GM21723 (cell line): ENCODE data around the gene PRKCZ.

Experiments used
- ATAC-seq: cut with Tn5 transposase; IDR thresholded peaks from one replicate; pipeline ENCODE4 v1.9.1; 2021; ENCODE audit warnings: mild to moderate bottlenecking, moderate library complexity; ENCODE audit not compliant: unreplicated experiment

PRKCZ gene

GRCh38 chr1:2172551-2173146 lies 122.4 kb downstream of the PRKCZ start:
- no peak for ATAC-seq

- no peak for ATAC-seq
Observed at GRCh38 chr1:2173546-2174347, 123.5 kb downstream of the PRKCZ start.

DNA sequence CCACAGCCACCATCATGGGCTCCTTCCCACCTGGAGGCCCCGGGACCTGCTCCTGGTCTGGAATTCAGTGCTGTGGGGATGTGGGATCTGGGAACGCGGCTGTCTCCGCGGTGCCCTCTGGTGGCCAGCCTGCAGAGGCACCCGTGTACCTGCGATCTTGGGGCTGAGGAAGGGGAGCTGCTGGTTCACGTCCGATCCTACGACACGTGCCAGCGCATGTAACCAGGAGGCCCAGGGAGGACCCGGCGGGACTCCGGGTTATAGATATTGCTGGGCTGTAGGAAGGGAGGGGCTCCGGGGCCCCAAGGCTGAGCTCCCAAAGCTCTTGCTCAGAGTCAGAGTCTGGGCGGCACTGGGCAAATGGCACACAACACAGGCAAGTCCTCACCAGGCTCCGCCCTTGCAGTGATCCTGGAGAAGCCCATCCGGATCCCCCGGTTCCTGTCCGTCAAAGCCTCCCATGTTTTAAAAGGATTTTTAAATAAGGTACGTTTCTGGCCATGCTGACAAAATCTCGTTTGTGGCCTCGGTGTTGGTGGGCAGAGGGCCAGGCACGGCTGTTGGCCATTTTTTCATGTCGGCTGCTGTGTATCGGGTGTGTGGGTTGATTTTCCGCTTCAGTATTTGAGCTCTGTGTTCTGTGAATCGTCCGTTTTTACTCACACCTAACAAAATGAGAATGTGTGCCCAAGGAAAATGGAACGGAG lies 124.3 kb downstream of the PRKCZ start:
- no peak for ATAC-seq

DNA sequence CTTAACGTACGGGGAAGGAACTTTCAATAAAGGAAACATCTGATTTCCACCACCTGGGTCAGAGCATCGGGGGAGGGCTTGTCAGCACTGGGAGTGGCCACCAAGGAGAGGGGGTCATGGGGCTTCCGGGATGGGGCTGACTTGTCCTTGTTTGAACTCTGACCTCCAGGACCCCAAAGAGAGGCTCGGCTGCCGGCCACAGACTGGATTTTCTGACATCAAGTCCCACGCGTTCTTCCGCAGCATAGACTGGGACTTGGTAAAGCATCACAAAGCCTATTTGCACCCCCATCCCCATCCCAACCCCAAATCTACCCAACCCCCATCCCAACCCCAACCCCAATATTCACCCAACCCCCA lies 124.8 kb downstream of the PRKCZ start:
- ATAC-seq = no peak

DNA sequence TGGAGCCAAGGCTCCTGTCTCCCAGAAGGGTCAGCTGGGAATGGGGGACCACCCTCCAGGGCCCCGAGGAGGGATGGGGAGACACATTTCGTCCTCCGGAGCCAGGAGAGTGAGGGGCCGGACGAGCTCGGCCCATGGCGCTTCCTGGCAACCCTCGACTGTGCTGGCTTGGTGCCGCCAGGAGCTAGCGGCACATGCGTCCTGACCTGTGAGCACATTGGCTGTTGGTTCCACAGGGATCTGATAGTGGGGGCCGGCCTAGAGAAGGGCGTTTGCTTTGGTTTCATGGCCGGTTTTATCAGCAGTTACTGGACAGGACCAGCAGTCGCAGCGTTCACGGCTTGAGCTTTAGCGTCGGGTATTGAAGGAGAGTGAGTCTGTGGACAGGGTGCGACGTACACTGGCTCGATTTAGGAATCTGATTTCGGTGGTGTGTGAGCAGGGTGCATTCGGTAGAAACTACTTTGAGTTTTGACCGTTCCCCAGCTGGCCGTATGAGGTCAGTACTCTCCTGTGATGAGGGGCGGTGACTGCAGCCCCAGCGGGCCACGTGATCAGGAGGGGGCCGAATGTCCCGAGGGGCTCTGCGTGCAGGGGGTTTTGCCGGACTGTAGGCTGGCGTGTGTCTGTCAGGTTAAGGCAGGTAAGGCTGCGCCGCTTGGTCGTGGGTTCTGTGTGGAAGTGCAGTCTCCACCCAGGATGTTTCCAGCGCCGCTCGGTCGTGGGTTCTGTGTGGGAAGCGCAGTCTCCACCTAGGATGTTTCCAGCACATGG lies 125.7 kb downstream of the PRKCZ start:
- no peak for ATAC-seq

GRCh38 chr1:2176615-2177014 lies 126.4 kb downstream of the PRKCZ start:
- ATAC-seq = no peak

DNA sequence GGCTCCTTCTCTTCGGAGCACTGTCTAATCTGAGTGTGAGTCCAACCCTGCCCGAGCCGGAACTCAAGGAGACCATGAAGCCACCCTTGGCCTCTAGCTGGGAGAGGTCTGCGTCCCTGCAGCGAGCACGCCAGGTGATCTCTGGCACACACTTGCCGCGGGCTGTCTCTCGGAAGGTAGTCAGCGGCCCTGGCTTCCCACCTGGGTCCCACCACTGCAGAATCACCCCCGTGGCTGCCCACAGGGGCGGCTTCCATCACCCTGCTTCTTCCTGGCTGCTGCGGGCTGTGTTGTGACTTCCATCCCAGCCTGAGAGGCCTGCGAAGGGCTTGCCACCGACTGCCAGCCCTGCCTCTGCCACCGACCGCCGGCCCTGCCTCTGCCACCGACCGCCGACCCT lies 127.3 kb downstream of the PRKCZ start:
- no peak for ATAC-seq

- ATAC-seq = no peak
Observed at GRCh38 chr1:2177946-2178538, 127.8 kb downstream of the PRKCZ start.

DNA sequence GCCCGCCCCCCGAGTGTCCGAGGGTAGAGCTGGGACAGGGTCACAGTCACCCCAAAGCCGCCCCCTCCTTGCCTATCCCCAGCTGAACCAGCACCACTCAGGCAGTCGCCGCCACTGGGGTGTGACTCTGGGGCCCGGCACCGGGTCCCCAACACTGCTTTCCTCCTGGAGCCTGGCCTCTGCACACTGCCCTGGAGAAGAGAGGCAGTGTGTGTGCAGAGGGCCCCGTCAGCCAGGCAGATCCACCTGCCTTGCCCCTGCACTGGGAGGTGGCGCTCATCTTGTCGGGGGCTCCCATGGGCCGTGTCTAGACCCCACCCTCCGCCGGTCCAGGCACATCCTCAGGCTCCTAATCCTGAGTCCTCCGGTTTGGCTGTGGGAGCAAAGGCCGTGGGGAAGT lies 128.7 kb downstream of the PRKCZ start:
- ATAC-seq = no peak

GRCh38 chr1:2179283-2180013 lies 129.2 kb downstream of the PRKCZ start:
- ATAC-seq = no peak

DNA sequence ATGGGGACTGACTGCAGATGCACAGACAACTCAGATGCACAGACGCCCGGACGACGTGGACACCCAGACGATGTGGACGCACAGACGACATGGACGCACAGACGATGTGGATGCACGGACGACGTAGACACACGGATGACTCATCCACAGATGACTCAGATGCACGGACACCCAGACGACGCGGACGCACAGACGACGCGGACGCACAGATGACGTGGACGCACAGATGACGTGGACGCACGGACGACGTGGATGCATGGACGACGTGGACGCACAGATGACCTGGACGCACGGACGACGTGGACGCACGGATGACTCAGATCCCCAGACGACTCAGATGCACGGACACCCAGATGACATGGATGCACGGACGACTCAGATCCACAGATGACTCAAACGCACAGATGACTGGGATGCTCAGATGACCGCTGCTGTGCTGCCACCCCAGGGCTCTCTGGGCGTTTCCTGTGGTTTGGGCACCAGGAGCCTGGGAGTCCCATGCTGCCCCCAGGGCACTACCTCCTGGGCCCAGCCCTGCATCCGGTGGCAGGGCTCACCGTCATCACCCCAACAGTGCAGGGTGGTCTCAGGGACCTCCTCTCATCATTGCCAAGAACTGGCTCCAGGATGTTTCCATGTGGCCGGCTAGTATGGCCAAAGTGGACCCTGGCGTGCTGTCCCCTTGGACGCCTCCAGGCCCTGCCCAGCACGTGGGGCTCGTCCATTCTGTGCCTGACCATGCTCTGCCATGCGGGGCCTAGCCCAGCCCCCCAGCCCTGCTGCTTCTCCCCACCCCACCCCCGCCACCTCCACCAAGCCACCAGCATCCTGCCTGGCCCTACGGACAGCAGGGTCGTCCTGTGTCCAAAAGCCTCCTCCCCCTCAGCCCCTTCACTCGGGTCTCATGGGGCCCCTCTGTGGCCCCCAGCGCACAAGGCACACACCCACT lies 130.4 kb downstream of the PRKCZ start:
- no peak for ATAC-seq

GRCh38 chr1:2181271-2181670 lies 131.1 kb downstream of the PRKCZ start:
- no peak for ATAC-seq

DNA sequence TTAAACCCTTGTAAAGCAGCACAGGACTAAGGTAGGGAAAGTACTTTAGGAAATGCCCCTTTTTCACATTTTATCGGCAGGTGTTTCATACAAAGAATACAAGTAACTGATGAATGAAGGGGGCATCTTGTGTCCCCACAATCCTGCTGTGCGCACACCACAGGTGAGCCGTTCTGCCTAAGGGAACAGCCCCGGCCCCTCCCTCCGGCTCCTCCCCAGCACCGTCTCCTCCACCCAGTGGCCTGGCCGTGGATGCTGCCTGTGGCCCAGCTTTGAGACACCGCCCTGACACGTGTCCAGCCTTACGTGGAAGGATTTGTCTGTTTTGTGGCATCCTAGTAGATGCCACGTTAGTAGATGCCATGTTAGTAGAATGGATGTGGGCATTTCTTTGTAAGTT lies 131.5 kb downstream of the PRKCZ start:
- no peak for ATAC-seq

- no peak for ATAC-seq
Observed at GRCh38 chr1:2182376-2182775, 132.2 kb downstream of the PRKCZ start.

- no peak for ATAC-seq
Observed at GRCh38 chr1:2183937-2184334, 133.7 kb downstream of the PRKCZ start.

DNA sequence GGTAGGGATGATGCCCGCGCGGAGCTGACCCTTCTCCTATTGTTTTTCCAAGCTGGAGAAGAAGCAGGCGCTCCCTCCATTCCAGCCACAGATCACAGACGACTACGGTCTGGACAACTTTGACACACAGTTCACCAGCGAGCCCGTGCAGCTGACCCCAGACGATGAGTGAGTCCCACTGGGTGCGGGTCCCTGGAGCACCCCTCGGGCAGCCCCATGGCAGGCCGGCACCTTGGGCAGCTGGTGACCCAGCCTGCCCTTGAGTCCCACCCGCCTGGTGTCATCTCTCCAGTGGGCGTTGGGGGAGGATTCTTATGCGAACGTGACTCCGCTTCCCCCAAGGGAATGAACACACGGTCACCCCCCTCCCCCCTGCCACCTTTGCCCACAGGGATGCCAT lies 134.3 kb downstream of the PRKCZ start:
- no peak for ATAC-seq

DNA sequence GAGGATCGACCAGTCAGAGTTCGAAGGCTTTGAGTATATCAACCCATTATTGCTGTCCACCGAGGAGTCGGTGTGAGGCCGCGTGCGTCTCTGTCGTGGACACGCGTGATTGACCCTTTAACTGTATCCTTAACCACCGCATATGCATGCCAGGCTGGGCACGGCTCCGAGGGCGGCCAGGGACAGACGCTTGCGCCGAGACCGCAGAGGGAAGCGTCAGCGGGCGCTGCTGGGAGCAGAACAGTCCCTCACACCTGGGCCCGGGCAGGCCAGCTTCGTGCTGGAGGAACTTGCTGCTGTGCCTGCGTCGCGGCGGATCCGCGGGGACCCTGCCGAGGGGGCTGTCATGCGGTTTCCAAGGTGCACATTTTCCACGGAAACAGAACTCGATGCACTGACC lies 134.7 kb downstream of the PRKCZ start:
- no peak for ATAC-seq

- ATAC-seq = no peak
Observed at GRCh38 chr1:2185880-2186855, 136.0 kb downstream of the PRKCZ start.
